ENCODE results near the gene C11orf91. TPM values are rescaled to one million over a fixed set of nuclear protein-coding genes. Genes with fewer than 3 reads are reported as not detected.

Gene C11orf91
- total RNA-seq, 1 experiment from 2014 or later = 1.3 TPM

GRCh38 chr11:33692013-33692504 lies 8.6 kb downstream of the C11orf91 start:
- intact Hi-C loops (cut with micrococcal nuclease; ENCODE audit: unreplicated experiment) = no loop called here
- H3K27ac ChIP-seq (ENCODE audit: low read length) = peak overlapping the region; percentile 94
- peaks cover 87% of the 10 kb centered on the region for H3K4me1 ChIP-seq (ENCODE audit: control insufficient read depth, insufficient read depth, low read length)
- H3K36me3 ChIP-seq (ENCODE audit: control insufficient read depth, insufficient read depth, low read length) = no peaks in the 10 kb centered on the region
- in situ Hi-C loops (cut with HindIII; ENCODE audit: low pct_unique_long_range_greater_than_20kb, low sequenced_read_pairs) = no loop called here
- POLR2A ChIA-PET = interaction anchor here (0.7 to 2.1 kb wide), 2 partner anchors 9 to 43 kb away, joined by 3 to 12 read pairs; partner anchors contain the start of gene C11orf91
- peak; percentile 62; the same call in 1 of the 2 replicates for TF ChIP-seq POLR2AphosphoS5 (IDR thresholded peaks at IDR 0.05; ENCODE audit: low read depth, low read length)
- TF ChIP-seq, protein P1, sequence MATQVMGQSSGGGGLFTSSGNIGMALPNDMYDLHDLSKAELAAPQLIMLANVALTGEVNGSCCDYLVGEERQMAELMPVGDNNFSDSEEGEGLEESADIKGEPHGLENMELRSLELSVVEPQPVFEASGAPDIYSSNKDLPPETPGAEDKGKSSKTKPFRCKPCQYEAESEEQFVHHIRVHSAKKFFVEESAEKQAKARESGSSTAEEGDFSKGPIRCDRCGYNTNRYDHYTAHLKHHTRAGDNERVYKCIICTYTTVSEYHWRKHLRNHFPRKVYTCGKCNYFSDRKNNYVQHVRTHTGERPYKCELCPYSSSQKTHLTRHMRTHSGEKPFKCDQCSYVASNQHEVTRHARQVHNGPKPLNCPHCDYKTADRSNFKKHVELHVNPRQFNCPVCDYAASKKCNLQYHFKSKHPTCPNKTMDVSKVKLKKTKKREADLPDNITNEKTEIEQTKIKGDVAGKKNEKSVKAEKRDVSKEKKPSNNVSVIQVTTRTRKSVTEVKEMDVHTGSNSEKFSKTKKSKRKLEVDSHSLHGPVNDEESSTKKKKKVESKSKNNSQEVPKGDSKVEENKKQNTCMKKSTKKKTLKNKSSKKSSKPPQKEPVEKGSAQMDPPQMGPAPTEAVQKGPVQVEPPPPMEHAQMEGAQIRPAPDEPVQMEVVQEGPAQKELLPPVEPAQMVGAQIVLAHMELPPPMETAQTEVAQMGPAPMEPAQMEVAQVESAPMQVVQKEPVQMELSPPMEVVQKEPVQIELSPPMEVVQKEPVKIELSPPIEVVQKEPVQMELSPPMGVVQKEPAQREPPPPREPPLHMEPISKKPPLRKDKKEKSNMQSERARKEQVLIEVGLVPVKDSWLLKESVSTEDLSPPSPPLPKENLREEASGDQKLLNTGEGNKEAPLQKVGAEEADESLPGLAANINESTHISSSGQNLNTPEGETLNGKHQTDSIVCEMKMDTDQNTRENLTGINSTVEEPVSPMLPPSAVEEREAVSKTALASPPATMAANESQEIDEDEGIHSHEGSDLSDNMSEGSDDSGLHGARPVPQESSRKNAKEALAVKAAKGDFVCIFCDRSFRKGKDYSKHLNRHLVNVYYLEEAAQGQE (IDR thresholded peaks at IDR 0.05; ENCODE audit: insufficient read depth in 1 of 2, low read depth in 2 of 2, low read length in 1 of 2) = no peak
- no peak for TF ChIP-seq CTCF (IDR thresholded peaks at IDR 0.05)
- no peaks in the 10 kb centered on the region for H3K27me3 ChIP-seq (ENCODE audit: control insufficient read depth, insufficient read depth, low read length)
- DNase-seq (ENCODE audit: low read depth, low spot score) (peak; percentile 95), ATAC-seq (peak; percentile 45)
- no TSS peak for BruUV-seq (replicated peaks)
- H3K9me3 ChIP-seq (ENCODE audit: control insufficient read depth, insufficient read depth, low read depth, low read length) = peaks cover 7% of the 10 kb centered on the region; the same call in 1 of the 2 replicates
- CTCF ChIA-PET = interaction anchor here (1.0 to 2.9 kb wide), 3 partner anchors 9 to 148 kb away, joined by 3 to 12 read pairs (median 4); partner anchors contain the start of gene C11orf91
- H3K4me3 ChIP-seq (ENCODE audit: low read depth in 2 of 2, low read length in 2 of 2) = peak overlapping the region in 1 of 2 experiments; percentile 21; a peak in 1 of 4 replicates

DNA sequence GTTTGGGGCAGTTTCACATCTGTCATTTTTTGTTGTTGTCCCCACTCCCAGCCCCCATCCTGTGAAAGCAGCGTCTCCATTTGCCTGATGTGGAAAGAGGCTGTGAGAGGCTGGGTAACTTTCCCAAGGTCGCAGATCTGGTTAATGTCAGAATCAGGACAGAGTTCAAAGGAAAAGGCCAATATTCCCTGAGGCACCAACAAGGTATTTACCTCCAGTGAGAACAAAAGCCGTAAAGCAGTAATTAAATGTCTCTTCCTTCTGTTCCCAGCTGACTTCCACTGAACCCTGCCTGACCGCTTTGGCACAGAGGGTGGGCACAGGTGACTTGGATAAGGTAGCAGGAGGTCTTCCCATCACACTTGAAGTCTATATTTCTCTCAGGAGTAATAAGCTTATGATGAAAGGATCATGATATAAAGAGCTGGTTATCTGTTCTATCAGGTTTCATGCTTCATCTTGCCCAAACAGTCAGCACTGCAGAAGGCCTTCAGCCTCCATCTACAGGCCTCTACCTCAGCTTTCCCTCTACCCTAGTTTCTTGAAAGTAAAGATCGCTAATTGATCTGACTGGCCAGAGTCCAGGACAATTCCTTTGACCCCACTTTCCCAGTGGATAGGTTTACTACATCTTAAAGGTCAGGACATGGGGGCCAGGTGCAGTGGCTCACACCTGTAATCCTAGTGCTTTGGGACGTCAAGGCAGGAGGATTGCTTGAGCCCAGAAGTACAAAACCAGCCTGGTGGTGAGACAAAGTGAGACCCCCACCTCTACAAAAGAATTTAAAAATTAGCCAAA lies 9.4 kb downstream of the C11orf91 start:
- intact Hi-C loops (cut with micrococcal nuclease; ENCODE audit: unreplicated experiment) (no loop called here), in situ Hi-C loops (cut with HindIII; ENCODE audit: low pct_unique_long_range_greater_than_20kb, low sequenced_read_pairs) (no loop called here)
- Histone ChIP-seq H3K27me3 (ENCODE audit: control insufficient read depth, insufficient read depth, low read length) (no peaks in the 10 kb centered on the region), H3K4me3 (ENCODE audit: low read depth in 2 of 2, low read length in 2 of 2) (no peak overlapping the region), H3K9me3 (ENCODE audit: control insufficient read depth, insufficient read depth, low read depth, low read length) (peaks cover 12% of the 10 kb centered on the region; the same call in 1 of the 2 replicates), H3K27ac (ENCODE audit: low read length) (peak overlapping the region; percentile 94), H3K36me3 (ENCODE audit: control insufficient read depth, insufficient read depth, low read length) (no peaks in the 10 kb centered on the region), H3K4me1 (ENCODE audit: control insufficient read depth, insufficient read depth, low read length) (peaks cover 80% of the 10 kb centered on the region)
- ChIA-PET POLR2A (interaction anchor here (0.5 to 2.1 kb wide), 3 partner anchors 10 to 46 kb away, joined by 5 to 12 read pairs (median 9); partner anchors contain the start of gene C11orf91), CTCF (interaction anchor here (1.0 to 2.9 kb wide), 2 partner anchors 51 to 148 kb away, joined by 4 to 12 read pairs; no protein-coding TSS in a partner anchor)
- peak; percentile 95 for TF ChIP-seq TCF7L2 (IDR thresholded peaks at IDR 0.05; ENCODE audit: low read depth, low read length)
- TF ChIP-seq CTCF (IDR thresholded peaks at IDR 0.05) = no peak
- TF ChIP-seq SIN3A (IDR thresholded peaks at IDR 0.05; ENCODE audit: borderline replicate concordance, insufficient read depth, low read depth, low read length) = no peak
- ATAC-seq (peak; percentile 34), DNase-seq (ENCODE audit: low read depth, low spot score) (no peak)
- no TSS peak for BruUV-seq (replicated peaks)
